Keratinocyte (primary cell): ENCODE measurements around the gene CLOCK. TPM values are rescaled to one million over a fixed set of nuclear protein-coding genes. Genes with fewer than 3 reads are reported as not detected.
A peak's percentile ranks its signal among the peaks of the same experiment; 100 is the strongest.

ENCODE experiments used
- DNase-seq: peaks from one replicate; pipeline ENCODE4 v3.0.0-alpha.2; 2011; ENCODE audit warnings: low read depth, missing footprints, low spot score
- FAIRE-seq: peaks from 2 replicates; lab custom pipeline; 2011; peaks lifted over from hg19 to GRCh38; lab: Jason Lieb, UNC
- H2AFZ ChIP-seq: 2 replicates; pipeline ENCODE4 v1.6.0; 2012; ENCODE audit warnings: low read length, control low read depth, inconsistent platforms; ENCODE audit not compliant: control insufficient read depth
- H3K27ac ChIP-seq: 2 replicates; pipeline ENCODE4 v1.5.1; 2011; ENCODE audit warnings: low read length; ENCODE audit not compliant: control insufficient read depth, insufficient read depth
- H3K27me3 ChIP-seq: 3 replicates; pipeline ENCODE4 v1.6.0; 2011; ENCODE audit warnings: low read length; ENCODE audit not compliant: control insufficient read depth, insufficient read depth; ENCODE audit errors: extremely low read depth
- H3K36me3 ChIP-seq, 2 experiments: 2 replicates in 1 of 2; 3 replicates in 1 of 2; pipeline ENCODE4 v1.5.1; 2011; ENCODE audit warnings: low read length in 2 of 2, mild to moderate bottlenecking in 1 of 2; ENCODE audit not compliant: control insufficient read depth in 2 of 2, insufficient read depth in 2 of 2; ENCODE audit errors: extremely low read depth in 1 of 2
- H3K4me1 ChIP-seq: 3 replicates; pipeline ENCODE4 v1.5.1; 2011; ENCODE audit warnings: low read length; ENCODE audit not compliant: control insufficient read depth, insufficient read depth; ENCODE audit errors: extremely low read depth
- H3K4me2 ChIP-seq: 3 replicates; pipeline ENCODE4 v1.6.0; 2011; ENCODE audit warnings: low read depth, low read length; ENCODE audit not compliant: control insufficient read depth, insufficient read depth; ENCODE audit errors: extremely low read depth
- H3K4me3 ChIP-seq, 3 experiments: fragments of 200-600 bp in 1 of 3; sonication (generic) in 1 of 3; 2 replicates in 2 of 3; 3 replicates in 1 of 3; pipeline ENCODE4 v1.5.1; 2011 to 2016; ENCODE audit warnings: low read length in 3 of 3, mild to moderate bottlenecking in 3 of 3, control low read depth in 2 of 3, inconsistent platforms in 1 of 3, low read depth in 1 of 3, mixed read lengths in 1 of 3, mixed run types in 1 of 3, moderate library complexity in 1 of 3; ENCODE audit not compliant: control insufficient read depth in 2 of 3, insufficient read depth in 2 of 3; ENCODE audit errors: extremely low read depth in 1 of 3
- H3K79me2 ChIP-seq: 2 replicates; pipeline ENCODE4 v1.6.0; 2012; ENCODE audit warnings: low read length; ENCODE audit not compliant: control insufficient read depth, insufficient read depth
- H3K9ac ChIP-seq: 3 replicates; pipeline ENCODE4 v1.6.0; 2011; ENCODE audit warnings: low read length; ENCODE audit not compliant: control insufficient read depth, insufficient read depth; ENCODE audit errors: extremely low read depth
- H3K9me1 ChIP-seq: 3 replicates; pipeline ENCODE4 v1.6.0; 2011; ENCODE audit warnings: low read length; ENCODE audit not compliant: control insufficient read depth, insufficient read depth; ENCODE audit errors: extremely low read depth
- H3K9me3 ChIP-seq: 2 replicates; pipeline ENCODE4 v1.5.1; 2012; ENCODE audit warnings: low read depth, low read length; ENCODE audit not compliant: control insufficient read depth
- H4K20me1 ChIP-seq: 3 replicates; pipeline ENCODE4 v1.6.0; 2011; ENCODE audit warnings: low read length; ENCODE audit not compliant: control insufficient read depth, insufficient read depth; ENCODE audit errors: extremely low read depth
- CTCF ChIP-seq, 3 experiments: IDR thresholded peaks in 1 of 3; conservative IDR thresholded peaks in 1 of 3; optimal IDR thresholded peaks in 1 of 3; 2 replicates in 2 of 3; 3 replicates in 1 of 3; pipeline versions ENCODE3 to v1.5.1; 2011; ENCODE audit warnings: low read length in 3 of 3, mild to moderate bottlenecking in 3 of 3, moderate library complexity in 2 of 3, control low read depth in 1 of 3, inconsistent platforms in 1 of 3; ENCODE audit not compliant: insufficient read depth in 2 of 3; ENCODE audit errors: extremely low read depth in 1 of 3
- EZH2 ChIP-seq: IDR thresholded peaks from one replicate; pipeline ENCODE4 v1.6.1; 2012; ENCODE audit warnings: inconsistent platforms, mild to moderate bottlenecking, low read length, moderate library complexity
- dilution Hi-C: fragments of 300-500 bp; cut with MboI; formaldehyde crosslinking; loops from one replicate; pipeline ENCODE4 v1.7.0; 2020; ENCODE audit warnings: low sequenced_read_pairs; ENCODE audit not compliant: extremely low pct_ligation_motif_present
- polyA plus RNA-seq, 5 experiments: library from polyadenylated mRNA; depleted of rRNA in 3 of 5; stranded (reverse) in 3 of 5; stranded (forward) in 1 of 5; unstranded in 1 of 5; fragments of >200 nt; gene quantifications; 1 replicate in 1 of 5; 2 replicates in 3 of 5; 3 replicates in 1 of 5; pipeline versions ENCODE4 v1.2.1 to v1.2.3, GENCODE V29; 2011 to 2012; ENCODE audit warnings: missing spikeins in 2 of 5, low read depth in 1 of 5, low replicate concordance in 1 of 5

CLOCK gene
- polyA plus RNA-seq, 1 donor (not counting 4 experiments of a cell fraction or from before 2014, with no cell fraction given), result 27.1 TPM

- FAIRE-seq (no peak), DNase-seq (no peak)
- Histone ChIP-seq H3K9me1 (no peaks in the 10 kb centered on the region), H3K4me2 (no peak overlapping the region), H3K4me3 (no peak overlapping the region), H3K27ac (no peak overlapping the region), H3K9me3 (no peaks in the 10 kb centered on the region), H3K36me3 (peaks cover 3 to 9% of the 10 kb centered on the region in 2 experiments), H3K79me2 (no peaks in the 10 kb centered on the region), H3K27me3 (no peaks in the 10 kb centered on the region), H3K9ac (no peak overlapping the region), H2AFZ (no peak overlapping the region), H4K20me1 (no peaks in the 10 kb centered on the region), H3K4me1 (peaks cover 3% of the 10 kb centered on the region)
- dilution Hi-C loops, result no loop called here
- TF ChIP-seq EZH2, result no peak
- no peak for TF ChIP-seq CTCF (optimal IDR thresholded peaks at IDR 0.05 in 1 of 3, IDR thresholded peaks at IDR 0.05 in 1 of 3, conservative IDR thresholded peaks at IDR 0.05 in 1 of 3; ENCODE audit: extremely low read depth in 1 of 3, insufficient read depth in 2 of 3, low read length in 3 of 3)
Measured at GRCh38 chr4:55446578-55446922, 100.2 kb downstream of the CLOCK start.

GRCh38 chr4:55445921-55446577 is 100.7 kb downstream of the CLOCK start:
- peaks cover 3% of the 10 kb centered on the region for H3K4me1 ChIP-seq
- H4K20me1 ChIP-seq, result no peaks in the 10 kb centered on the region
- H3K9me1 ChIP-seq, result no peaks in the 10 kb centered on the region
- H2AFZ ChIP-seq, result no peak overlapping the region
- H3K4me2 ChIP-seq, result no peak overlapping the region
- H3K9me3 ChIP-seq, result no peaks in the 10 kb centered on the region
- DNase-seq (peak; percentile 42), FAIRE-seq (no peak)
- H3K27me3 ChIP-seq, result no peaks in the 10 kb centered on the region
- H3K9ac ChIP-seq, result no peak overlapping the region
- H3K27ac ChIP-seq, result peak overlapping the region; percentile 37
- no peak overlapping the region for H3K4me3 ChIP-seq
- dilution Hi-C loops, result no loop called here
- no peak for TF ChIP-seq EZH2
- peaks cover 3 to 11% of the 10 kb centered on the region in 2 experiments for H3K36me3 ChIP-seq
- no peaks in the 10 kb centered on the region for H3K79me2 ChIP-seq

- DNase-seq, result no peak
Measured at GRCh38 chr4:55444827-55445226, 101.9 kb downstream of the CLOCK start.

More at GRCh38 chr4:55444827-55445226, 101.9 kb downstream of the CLOCK start:
- Histone ChIP-seq H3K4me1 (peaks cover 3% of the 10 kb centered on the region), H3K4me3 (no peak overlapping the region), H3K79me2 (no peaks in the 10 kb centered on the region), H3K9me3 (no peaks in the 10 kb centered on the region), H3K9ac (no peak overlapping the region), H3K4me2 (no peak overlapping the region), H3K9me1 (no peaks in the 10 kb centered on the region), H3K27me3 (no peaks in the 10 kb centered on the region), H3K36me3 (peaks cover 3 to 10% of the 10 kb centered on the region in 2 experiments), H2AFZ (no peak overlapping the region), H4K20me1 (no peaks in the 10 kb centered on the region), H3K27ac (no peak overlapping the region)
- TF ChIP-seq CTCF (optimal IDR thresholded peaks at IDR 0.05 in 1 of 3, IDR thresholded peaks at IDR 0.05 in 1 of 3, conservative IDR thresholded peaks at IDR 0.05 in 1 of 3; ENCODE audit: extremely low read depth in 1 of 3, insufficient read depth in 2 of 3, low read length in 3 of 3), result peak; percentile 22 to 56 (median 49)
- TF ChIP-seq EZH2, result no peak
- FAIRE-seq, result peak; percentile 53
- dilution Hi-C loops, result no loop called here
